ENCODE results near the gene SLC8B1.

SLC8B1 gene

GRCh38 chr12:113322343-113322742 lies 12.6 kb downstream of the SLC8B1 start:
- peak; percentile 20 to 21 for DNase-seq (ENCODE audit: low read depth in 2 of 2)

- DNase-seq (ENCODE audit: low read depth in 2 of 2), result no peak
Observed at GRCh38 chr12:113320401-113320800, 14.5 kb downstream of the SLC8B1 start.

GRCh38 chr12:113318900-113319628 lies 15.8 kb downstream of the SLC8B1 start:
- no peak for DNase-seq (ENCODE audit: low read depth in 2 of 2)

GRCh38 chr12:113318046-113318656 lies 16.8 kb downstream of the SLC8B1 start:
- no peak for DNase-seq (ENCODE audit: low read depth in 2 of 2)

DNA sequence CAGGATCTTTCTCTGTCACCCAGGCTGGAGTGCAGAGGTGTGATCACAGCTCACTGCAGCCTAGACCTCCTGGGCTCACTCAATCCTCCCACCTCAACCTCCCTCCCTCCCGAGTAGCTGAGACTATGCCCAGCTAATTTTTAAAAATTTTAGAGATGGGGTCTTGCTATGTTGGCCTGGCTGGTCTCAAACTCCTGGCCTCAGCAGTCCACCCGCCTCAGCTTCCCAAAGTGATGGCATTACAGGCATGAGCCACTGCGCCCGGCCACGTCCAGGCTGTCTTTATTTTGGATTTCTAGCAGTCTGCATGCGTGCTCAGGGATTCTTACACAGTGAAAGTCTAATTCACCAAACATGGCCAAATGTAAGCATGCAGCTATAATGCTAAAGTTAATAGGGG lies 17.8 kb downstream of the SLC8B1 start:
- no peak for DNase-seq (ENCODE audit: low read depth in 2 of 2)

DNA sequence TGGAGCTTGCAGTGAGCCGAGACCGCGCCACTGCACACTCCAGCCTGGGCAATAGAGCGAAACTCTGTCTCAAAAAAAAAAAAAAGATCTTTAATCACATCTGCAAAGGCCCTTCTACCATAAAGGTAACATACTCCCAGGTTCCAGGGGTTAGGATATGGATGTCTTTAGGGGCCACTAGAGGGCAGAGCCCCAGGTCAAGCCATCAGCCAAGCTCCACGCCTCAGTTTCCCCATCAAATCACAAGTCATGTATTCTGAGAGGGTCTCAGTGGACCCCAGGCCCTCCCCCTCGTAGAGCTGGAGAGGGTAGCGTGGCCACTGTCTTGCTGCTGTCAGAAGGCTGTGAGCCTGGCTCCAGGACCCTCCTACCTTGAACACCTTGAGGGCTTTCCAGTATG lies 18.8 kb downstream of the SLC8B1 start:
- no peak for DNase-seq (ENCODE audit: low read depth in 2 of 2)

DNA sequence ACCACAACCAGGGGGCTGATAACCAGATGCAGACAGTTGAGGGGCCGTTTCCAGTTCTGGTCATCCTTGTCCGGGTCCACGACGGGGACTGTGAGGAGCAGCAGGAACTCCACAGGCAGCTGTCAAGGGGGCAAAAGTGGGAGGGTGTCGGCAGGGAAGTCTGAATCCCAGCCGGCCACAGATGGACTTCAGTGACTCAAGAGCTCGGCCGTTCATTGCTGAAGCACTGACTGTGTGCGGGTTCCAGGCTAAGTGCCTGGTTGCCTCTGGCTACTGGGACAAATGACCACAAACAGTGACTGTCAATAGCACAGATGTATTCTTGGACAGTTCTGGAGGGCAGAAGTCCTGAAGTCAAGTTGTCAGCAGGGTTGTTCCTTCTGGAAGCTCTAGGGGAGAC lies 19.6 kb downstream of the SLC8B1 start:
- no peak for DNase-seq (ENCODE audit: low read depth in 2 of 2)

DNA sequence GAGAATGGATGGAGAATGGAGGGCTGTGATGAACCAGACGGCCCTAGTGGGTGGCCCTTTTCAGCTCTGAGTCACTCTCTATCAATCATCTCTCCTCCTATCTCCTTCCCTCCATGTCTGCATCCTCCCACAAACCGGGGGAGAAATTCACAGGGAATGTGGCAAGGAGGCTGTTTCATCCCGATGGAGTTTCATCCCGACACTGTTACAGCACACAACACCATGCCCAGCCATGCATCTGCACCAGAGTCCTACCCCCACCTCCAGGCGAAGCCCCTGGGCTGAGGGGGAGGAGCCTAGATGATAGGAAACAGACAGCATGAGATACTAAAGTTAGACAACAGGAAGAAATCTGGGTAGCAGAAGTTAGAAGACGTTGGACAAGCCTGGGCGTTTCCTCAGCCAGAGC lies 20.8 kb downstream of the SLC8B1 start:
- DNase-seq (ENCODE audit: low read depth in 2 of 2), result peak in 1 of 2 experiments; percentile 18

- no peak for DNase-seq (ENCODE audit: low read depth in 2 of 2)
Observed at GRCh38 chr12:113310489-113310888, 24.4 kb downstream of the SLC8B1 start.

DNA sequence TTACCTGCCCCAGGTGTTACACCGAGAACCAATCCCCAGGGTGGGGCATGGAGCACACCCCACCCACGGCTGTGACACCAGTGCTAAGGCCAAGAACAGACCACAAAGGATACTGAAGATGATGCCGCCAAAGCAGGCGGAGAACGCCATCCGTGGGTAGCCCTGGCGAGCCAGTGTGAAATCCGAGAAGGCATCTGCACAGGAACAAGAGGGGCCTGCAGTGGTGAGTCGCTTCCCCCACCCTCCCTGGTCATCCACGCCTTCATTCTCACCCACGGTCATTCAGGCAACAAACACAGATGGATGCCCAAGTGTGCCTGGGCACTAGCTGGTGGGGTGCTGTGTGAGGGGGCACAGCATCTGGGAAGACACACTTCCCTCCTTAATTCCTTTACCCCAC lies 28.5 kb downstream of the SLC8B1 start:
- DNase-seq (ENCODE audit: low read depth in 2 of 2), result no peak

DNA sequence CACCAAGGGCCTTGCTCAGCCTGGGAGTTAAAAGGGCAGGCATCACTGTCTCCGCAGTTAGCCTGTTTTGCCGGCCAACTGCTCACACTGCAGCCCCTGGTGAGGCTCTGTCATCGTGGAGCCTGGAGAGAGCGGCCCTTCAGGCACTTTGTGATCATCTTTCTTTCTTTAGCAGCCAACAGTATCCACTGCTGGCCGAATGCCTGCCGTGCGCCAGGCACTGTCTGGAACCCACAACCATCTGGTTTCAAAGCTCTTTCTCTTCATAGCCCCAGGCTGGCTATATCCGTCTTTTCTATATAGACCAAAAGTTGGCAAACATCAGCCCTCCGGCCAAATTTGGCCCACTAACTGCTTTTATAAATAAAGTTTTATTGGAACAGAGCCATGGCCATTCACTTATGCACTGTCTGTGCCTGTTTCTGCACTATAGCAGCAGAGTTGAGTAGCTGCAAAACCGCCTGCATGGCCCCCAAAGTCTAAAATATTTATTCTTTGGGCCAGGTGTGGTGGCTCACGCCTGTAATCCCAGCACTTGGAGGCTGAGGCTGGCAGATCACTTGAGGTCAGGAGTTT lies 29.5 kb downstream of the SLC8B1 start:
- DNase-seq (ENCODE audit: low read depth in 2 of 2), result no peak

DNA sequence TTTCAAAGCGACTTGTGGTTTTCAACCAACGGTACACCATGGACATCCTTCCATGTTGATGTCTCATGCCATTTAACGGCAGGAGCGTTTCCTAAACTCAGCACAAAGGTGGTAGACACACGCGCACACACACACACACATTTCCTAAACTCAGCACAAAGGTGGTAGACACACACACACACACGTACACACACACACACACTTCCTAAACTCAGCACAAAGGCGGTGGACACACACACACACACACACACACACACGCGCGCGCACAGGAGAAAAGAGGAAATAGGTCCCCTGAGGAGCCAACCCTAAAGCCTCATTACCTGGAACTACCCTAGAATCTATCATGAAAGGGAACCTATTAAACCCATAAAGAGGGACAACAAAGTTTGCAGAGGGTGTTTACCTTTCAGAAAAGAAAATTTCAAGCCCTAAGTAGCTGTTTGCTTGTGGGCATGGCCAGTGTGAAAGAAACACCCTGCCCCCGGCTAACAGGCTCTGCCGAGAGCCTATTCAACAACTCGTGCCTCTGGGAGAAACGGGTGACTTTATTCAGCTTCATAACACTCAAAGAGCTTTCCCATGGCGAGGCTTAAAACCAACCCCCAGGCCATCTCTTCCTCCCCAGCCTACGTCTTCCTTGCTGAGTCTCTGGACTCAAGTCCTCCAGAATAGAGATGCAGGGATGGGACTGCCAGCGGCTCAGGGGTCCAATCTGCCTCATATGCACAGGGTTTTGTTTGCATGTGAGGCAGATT lies 31.8 kb downstream of the SLC8B1 start:
- no peak for DNase-seq (ENCODE audit: low read depth in 2 of 2)

GRCh38 chr12:113302466-113302865 lies 32.4 kb downstream of the SLC8B1 start:
- DNase-seq (ENCODE audit: low read depth in 2 of 2), result no peak

DNA sequence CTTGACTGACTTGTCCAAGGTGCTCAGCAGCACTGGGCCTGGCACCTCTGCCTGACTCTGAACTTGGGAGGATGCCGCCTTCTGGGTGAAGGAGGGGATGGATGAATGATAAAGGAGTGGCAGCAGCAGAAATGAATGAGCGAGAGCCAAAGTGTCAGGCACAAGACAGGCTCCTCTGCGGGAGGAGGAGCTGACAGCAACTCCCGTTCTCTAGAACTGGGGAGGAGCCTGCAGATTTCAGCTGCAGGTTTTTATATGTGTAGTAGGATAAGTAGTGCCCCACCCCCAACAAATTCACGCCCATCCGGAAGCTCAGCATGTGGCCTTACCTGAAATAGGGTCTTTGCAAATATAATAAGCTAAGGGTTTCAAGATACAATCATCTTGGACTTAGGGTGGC lies 33.1 kb downstream of the SLC8B1 start:
- no peak for DNase-seq (ENCODE audit: low read depth in 2 of 2)

GRCh38 chr12:113299619-113300237 lies 35.2 kb downstream of the SLC8B1 start:
- peak; percentile 29 for DNase-seq (ENCODE audit: low read depth in 2 of 2)

DNA sequence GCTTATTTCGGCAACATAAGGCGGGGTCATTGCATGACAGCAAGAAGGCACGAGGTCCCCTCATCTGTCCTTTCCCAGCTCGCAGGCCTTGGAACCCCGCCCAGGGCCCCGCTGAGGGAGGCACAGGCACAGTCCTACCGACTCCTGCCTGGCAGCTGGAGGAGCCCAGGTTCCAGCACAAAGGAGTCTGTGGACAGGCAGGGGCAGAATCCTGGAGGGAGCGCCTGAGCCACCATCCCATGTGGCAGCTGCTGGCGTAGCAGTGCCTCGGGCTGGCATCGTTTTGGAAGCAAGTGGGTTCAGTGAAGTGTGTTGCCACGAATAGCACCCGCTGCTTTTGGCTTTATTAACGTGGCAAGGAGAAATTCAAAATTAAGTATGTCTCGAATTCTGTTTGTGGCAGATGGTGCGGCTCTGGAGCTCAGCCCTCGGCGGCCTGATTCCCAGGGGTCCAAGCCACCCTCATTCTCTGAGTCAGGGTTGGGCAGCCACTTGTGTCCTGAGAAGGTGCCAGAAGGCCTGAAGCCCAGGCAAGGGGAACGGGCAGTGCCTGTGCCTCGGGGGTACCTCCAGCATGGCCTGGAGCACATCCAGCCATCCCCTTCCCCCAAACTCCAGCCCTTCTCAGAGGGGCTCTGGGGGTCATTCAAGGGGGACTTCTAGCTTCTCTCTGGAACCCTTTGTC lies 35.9 kb downstream of the SLC8B1 start:
- no peak for DNase-seq (ENCODE audit: low read depth in 2 of 2)

GRCh38 chr12:113298472-113298817 lies 36.5 kb downstream of the SLC8B1 start:
- no peak for DNase-seq (ENCODE audit: low read depth in 2 of 2)

GRCh38 chr12:113297621-113298471 lies 37.1 kb downstream of the SLC8B1 start:
- no peak for DNase-seq (ENCODE audit: low read depth in 2 of 2)

DNA sequence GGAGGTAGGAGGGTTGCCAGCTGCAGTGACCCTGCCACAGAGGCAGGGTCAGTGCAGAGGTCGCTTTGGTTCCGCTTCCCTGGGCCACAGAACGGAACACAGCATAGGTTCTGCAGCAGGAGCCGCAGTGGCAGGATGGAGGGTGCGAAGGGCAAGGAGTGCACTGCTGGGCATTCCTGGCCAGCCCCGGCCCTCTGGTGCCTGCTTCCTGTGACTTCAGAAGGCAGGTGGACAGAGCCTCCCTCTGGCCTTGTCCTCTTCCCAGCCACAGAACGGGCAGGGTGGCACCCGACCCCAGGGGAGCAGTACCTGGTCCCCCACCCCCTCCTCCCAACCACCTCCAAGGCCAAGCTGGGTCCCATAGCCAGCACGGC lies 37.7 kb downstream of the SLC8B1 start:
- no peak for DNase-seq (ENCODE audit: low read depth in 2 of 2)

GRCh38 chr12:113296557-113297213 lies 38.2 kb downstream of the SLC8B1 start:
- no peak for DNase-seq (ENCODE audit: low read depth in 2 of 2)
